ENCODE data around the gene BAHCC1.

BAHCC1 gene

DNA sequence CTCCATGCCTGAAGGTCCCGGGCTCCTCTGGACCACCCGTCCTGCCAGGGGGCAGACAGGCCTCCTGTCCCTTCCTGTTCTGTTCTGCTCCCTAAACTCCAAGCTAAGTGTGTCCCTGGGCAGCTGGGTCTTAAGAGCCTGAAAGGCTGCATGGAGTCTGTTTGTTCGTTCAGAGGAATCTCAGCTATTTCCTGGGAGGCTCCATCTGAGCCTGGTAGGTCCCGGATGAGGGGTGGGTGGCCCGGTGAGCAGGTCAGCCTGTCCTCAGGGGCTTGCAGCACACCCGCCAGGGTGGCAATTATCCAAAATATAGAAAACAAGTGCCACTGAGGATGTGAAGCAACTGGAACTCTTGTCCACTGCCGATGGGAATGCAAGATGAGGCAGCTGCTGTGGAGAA is 104.8 kb downstream of the BAHCC1 start:
- DNase-seq: no peak

- DNase-seq: no peak
Observed at GRCh38 chr17:81502471-81503017, 107.3 kb downstream of the BAHCC1 start.

DNA sequence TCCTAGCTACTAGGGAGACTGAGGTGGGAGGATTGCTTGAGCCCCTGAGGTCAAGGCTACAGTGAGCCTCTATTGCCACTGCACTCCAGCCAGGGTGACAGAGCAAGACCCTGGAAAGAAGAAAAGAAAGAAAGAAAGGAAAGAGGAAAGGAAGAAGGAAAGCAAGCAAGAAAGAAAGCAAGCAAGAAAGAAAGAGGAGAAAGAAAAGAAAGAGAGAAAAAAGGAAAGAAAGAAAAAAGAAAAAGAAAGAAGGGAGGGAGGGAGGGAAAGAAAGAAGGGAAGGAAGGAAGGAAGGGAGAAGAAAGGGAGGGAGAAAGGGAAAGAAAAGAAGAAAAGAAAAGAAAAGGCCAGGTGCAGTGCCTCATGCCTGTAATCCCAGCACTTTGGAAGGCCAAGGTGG is 108.4 kb downstream of the BAHCC1 start:
- no peak for DNase-seq

- DNase-seq: no peak
Observed at GRCh38 chr17:81508639-81509206, 113.5 kb downstream of the BAHCC1 start.

GRCh38 chr17:81509207-81509971 is 114.1 kb downstream of the BAHCC1 start:
- DNase-seq: peak; percentile 33

DNA sequence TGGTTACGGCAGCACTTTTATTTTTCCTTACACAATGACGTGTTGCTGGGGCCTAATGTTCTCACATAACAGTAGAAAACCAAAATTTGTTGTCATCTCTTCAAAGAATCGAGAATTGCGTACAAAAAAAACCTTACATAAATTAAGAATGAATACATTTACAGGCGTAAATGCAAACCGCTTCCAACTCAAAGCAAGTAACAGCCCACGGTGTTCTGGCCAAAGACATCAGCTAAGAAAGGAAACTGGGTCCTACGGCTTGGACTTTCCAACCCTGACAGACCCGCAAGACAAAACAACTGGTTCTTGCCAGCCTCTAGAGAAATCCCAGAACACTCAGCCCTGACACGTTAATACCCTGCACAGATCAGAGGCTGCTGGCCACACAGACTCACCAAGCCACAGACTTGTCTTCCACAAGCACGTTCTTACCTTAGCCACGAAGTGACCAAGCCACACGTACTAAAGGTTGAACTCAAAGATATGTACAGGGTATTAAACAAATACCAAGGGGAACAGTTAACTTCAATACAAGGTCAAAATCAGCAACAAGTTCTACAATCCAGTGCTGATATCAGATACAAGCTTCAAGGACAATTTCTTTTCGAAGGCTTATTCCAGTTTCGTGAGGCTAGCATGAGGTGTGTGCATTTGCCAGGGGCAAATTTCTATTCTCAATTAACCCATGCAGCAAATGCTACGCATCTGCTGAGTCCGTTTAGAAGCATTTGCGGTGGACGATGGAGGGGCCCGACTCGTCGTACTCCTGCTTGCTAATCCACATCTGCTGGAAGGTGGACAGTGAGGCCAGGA is 114.9 kb downstream of the BAHCC1 start:
- DNase-seq: no peak

DNA sequence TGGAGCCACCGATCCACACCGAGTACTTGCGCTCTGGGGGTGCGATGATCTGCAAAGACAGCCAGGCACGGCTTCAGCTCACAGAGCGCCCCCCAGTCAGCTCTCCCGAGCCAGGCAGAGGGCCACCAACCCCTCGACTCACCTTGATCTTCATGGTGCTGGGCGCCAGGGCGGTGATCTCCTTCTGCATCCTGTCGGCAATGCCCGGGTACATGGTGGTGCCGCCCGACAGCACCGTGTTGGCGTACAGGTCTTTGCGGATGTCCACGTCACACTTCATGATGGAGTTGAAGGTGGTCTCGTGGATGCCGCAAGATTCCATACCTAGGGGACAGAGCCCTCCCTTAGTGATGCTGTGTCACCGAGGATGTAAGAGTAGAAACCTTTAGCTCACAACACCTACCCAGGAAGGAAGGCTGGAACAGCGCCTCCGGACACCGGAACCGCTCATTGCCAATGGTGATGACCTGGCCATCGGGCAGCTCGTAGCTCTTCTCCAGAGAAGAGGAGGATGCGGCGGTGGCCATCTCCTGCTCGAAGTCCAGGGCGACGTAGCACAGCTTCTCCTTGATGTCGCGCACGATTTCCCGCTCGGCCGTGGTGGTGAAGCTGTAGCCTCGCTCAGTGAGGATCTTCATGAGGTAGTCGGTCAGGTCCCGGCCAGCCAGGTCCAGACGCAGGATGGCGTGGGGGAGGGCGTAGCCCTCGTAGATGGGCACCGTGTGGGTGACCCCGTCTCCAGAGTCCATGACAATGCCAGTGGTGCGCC is 115.7 kb downstream of the BAHCC1 start:
- peak; percentile 54 for DNase-seq

GRCh38 chr17:81511554-81511803 is 116.2 kb downstream of the BAHCC1 start:
- DNase-seq: no peak

DNA sequence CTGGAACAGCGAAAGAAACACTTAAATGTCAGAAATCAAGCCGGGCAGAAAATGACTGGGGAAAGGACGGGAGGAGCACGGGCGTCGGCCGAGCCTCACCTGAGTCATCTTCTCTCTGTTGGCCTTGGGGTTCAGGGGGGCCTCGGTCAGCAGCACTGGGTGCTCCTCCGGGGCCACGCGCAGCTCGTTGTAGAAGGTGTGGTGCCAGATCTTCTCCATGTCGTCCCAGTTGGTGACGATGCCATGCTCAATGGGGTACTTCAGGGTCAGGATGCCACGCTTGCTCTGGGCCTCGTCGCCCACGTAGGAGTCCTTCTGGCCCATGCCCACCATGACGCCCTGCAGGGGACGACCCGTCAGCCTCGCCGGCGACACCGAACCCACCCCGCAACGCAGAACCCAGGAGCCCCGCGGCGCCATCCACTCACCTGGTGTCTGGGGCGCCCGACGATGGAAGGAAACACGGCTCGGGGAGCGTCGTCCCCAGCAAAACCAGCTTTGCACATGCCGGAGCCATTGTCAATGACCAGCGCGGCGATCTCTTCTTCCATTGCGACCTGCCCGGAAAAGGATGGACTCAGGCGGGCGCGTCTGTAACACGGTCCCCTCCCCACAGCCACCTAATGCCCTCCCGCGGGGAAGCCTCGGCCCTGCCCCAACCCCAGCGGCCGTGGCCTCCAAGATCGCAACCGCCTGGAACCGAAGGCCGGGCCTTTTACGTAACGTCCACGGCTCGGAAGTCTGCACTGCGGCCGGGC is 116.7 kb downstream of the BAHCC1 start:
- DNase-seq: peak; percentile 31

GRCh38 chr17:81512562-81513371 is 117.5 kb downstream of the BAHCC1 start, which contains the start of gene ACTG1:
ACTG1 (minus strand) TSS chr17:81512799; CDS start chr17:81512354, 445 bp downstream.
- DNase-seq: peak; percentile 87

- DNase-seq: peak; percentile 49
Observed at GRCh38 chr17:81513372-81513752, 118.1 kb downstream of the BAHCC1 start.

- peak; percentile 29 for DNase-seq
Observed at GRCh38 chr17:81513753-81514488, 118.7 kb downstream of the BAHCC1 start.

DNA sequence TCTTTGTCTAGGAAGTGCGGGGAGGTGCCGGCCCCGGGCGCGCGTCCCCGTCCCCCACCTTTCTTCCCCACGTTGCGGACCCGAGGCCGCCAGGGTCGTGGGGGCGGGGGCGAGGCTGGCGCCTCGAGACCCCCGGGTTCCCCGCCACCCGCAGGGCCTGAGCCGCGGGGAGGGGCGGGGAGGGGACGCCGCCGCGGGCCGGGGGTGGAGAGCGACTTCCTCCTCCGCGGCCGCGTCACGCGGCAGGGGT is 119.2 kb downstream of the BAHCC1 start:
- no peak for DNase-seq

DNA sequence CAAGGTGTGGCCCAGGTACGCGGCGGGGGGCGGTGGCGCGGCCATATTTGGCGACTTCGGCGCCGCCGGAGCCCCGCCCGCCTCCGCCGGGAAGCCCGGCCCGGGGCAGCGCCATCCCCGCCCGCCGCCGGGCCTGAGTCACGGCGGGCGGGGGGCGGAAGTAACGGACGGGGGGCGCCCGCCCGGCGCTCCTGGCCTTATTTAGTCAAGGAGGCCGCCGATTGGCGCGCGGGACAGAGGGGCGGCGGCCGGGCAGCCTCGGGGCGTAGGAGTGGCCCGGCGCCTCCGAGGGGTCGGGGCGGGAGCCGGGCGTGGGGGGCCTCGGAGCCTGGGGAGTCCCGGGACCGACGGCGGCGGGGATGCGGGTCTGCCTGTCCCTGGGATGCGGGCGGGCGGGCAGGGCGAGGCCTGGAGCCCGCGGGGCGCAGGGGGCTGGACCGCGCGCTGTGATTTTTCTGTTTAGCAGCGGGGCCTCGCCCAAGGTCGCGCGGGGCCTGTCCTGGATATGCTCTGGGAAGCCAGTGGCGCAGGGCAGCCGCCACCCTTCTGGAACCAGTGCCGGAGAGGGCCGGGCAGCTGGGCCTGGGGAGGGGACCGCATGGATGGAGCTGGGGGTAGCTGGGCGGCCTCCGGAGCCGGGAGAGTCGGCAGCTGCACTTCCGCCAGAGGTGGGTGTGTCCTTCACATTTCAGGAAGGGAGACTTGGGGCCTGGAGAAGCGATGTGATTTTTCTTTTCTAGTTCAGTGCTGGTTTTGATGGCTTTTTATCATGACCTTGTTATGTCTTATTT is 119.7 kb downstream of the BAHCC1 start:
- peak; percentile 57 for DNase-seq

DNA sequence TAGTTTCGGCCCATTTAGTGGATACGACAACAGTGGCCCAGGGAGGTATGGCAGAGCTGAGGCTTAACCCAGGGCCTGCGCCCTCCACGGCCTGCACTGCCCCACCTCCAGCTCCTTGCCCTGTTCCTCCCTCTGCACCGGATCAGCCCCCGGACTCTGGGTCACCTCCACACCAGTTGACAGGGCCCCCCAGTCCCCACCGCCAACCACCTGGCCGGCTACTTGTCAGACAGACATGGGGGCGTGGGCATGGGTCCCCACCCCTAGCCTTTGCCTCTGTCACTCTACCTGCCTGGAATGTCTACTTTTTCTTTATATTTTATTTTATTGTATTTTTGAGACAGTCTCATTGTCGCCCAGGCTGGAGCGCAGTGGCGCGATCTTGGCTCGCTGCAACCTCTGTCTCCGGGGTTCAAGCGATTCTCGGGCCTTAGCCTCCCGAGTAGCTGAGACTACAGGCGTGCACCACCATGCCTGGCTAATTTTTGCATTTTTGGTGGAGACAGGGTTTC is 120.3 kb downstream of the BAHCC1 start:
- DNase-seq: no peak

All from central memory CD4-positive, alpha-beta T cell (primary cell).